Muscle of back (tissue), 13 donors: ENCODE results near the gene TMEM106A. TPM values are rescaled to one million over a fixed set of nuclear protein-coding genes. Genes with fewer than 3 reads are reported as not detected.
"Not testable (repeated sequence)": the region's sequence is repeated elsewhere in the genome, so short reads cannot be mapped to it uniquely, and the experiment has no call there.

Experiments used
- DNase-seq, 3 donors: peaks; one replicate each; pipeline versions ENCODE4 v3.0.0 to v3.0.0-alpha.2; 2013
- long read RNA-seq, 9 donors: transcript quantifications; one replicate each; lab custom pipeline, GENCODE V29; 2026
- polyA plus RNA-seq, 10 donors: library from polyadenylated mRNA; unstranded; fragments of 120-200 nt; gene quantifications; one replicate each; pipeline ENCODE4 v1.2.1, GENCODE V29; 2013; ENCODE audit not compliant: insufficient read length in 10 of 10

Gene TMEM106A
- 10 to 100 TPM in 2 of 10 donors, 1 to 10 TPM in 8; 6.0 to 11.5 (median 7.8) TPM for polyA plus RNA-seq
- long read RNA-seq, donor 1: 0 reads
- long read RNA-seq, donor 2: 0 reads
- long read RNA-seq, donor 3: 0 reads
- long read RNA-seq, donor 4, partial matches to known transcripts: 0 of 1 reads
- long read RNA-seq, donor 4, other reads (novel, unspliced or antisense): 0 of 1 reads
- long read RNA-seq, donor 5, partial matches to known transcripts: 0 of 1 reads
- long read RNA-seq, donor 5, other reads (novel, unspliced or antisense): 0 of 1 reads
- long read RNA-seq, donor 6: 0 reads
- long read RNA-seq, donor 7, partial matches to known transcripts: 0 of 2 reads
- long read RNA-seq, donor 7, other reads (novel, unspliced or antisense): 0 of 2 reads
- long read RNA-seq, donor 8: 0 reads
- long read RNA-seq, donor 9, partial matches to known transcripts: 0 of 1 reads
- long read RNA-seq, donor 9, other reads (novel, unspliced or antisense): 0 of 1 reads

GRCh38 chr17:43211480-43212402 lies at the start of gene TMEM106A:
Gene TMEM106A (plus strand): TSS chr17:43211875. CDS start chr17:43213042, 1,167 bp downstream.
- peak; percentile 85 to 93 (median 92) for DNase-seq

- DNase-seq: not testable (repeated sequence)
These were observed 45.7 kb upstream of the TMEM106A start for GRCh38 chr17:43165971-43166370.

GRCh38 chr17:43169561-43170139 lies 42.0 kb upstream of the TMEM106A start:
- no peak for DNase-seq

GRCh38 chr17:43170140-43170765 lies 41.4 kb upstream of the TMEM106A start:
- peak; percentile 91 to 96 (median 95) for DNase-seq

GRCh38 chr17:43170766-43171585 lies 40.7 kb upstream of the TMEM106A start, which contains the start of gene NBR1:
Gene NBR1 (plus strand): TSS chr17:43171214. CDS start chr17:43175800, 4,586 bp downstream.
- peak; percentile 99 for DNase-seq

- peak; percentile 71 to 89 (median 86) for DNase-seq
These were observed 39.8 kb upstream of the TMEM106A start for GRCh38 chr17:43171586-43172487.

- peak; percentile 2 to 45 (median 13) for DNase-seq
These were observed 36.2 kb upstream of the TMEM106A start for GRCh38 chr17:43175213-43176118.

- DNase-seq: no peak
These were observed 35.5 kb upstream of the TMEM106A start for GRCh38 chr17:43176119-43176570.

- no peak for DNase-seq
These were observed 27.8 kb upstream of the TMEM106A start for GRCh38 chr17:43183921-43184320.

- not testable (repeated sequence) for DNase-seq
These were observed 25.0 kb upstream of the TMEM106A start for GRCh38 chr17:43186656-43187055.

GRCh38 chr17:43193251-43193650 lies 18.4 kb upstream of the TMEM106A start:
- DNase-seq: no peak

- no peak for DNase-seq
These were observed 12.0 kb upstream of the TMEM106A start for GRCh38 chr17:43199633-43200032.

- no peak for DNase-seq
These were observed 11.5 kb upstream of the TMEM106A start for GRCh38 chr17:43200127-43200526.

- DNase-seq: not testable (repeated sequence)
These were observed 8.7 kb upstream of the TMEM106A start for GRCh38 chr17:43203013-43203412.

GRCh38 chr17:43210576-43210975 lies 1.1 kb upstream of the TMEM106A start:
- DNase-seq: no peak

GRCh38 chr17:43211123-43211479 lies 574 bp upstream of the TMEM106A start:
- peak in 2 of 3 donors; percentile 9 to 21 for DNase-seq

GRCh38 chr17:43212641-43213490 lies 1.2 kb downstream of the TMEM106A start:
- peak in 2 of 3 donors; percentile 12 for DNase-seq
